Fibroblast of upper back skin (primary cell): Measurements from ENCODE around the gene IFI27.

Experiments
- DNase-seq: peaks from one replicate; pipeline ENCODE4 v3.0.0-alpha.2; 2013

The IFI27 gene

GRCh38 chr14:94161058-94161457, 50.5 kb downstream of the IFI27 start:
- DNase-seq, result no peak

DNA sequence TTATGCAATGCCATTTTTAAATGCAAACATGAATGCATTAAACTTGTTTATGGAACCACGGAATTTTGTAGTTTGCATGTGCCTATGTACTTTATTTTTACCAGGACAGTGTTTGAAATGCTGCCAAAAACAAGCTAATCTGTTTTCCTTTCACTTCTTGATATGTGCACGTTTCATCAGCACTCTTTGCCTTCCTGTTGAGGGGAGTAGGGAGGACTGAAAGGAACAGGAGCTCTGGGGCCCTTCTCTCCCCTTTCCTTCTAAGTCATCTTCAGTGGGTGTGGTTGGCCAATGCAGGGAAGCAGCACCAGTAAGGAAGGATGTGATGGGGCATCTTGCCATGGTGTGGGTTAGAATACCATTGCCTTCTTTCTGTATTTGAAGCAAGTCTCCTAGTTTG, 51.4 kb downstream of the IFI27 start:
- DNase-seq, result no peak

DNA sequence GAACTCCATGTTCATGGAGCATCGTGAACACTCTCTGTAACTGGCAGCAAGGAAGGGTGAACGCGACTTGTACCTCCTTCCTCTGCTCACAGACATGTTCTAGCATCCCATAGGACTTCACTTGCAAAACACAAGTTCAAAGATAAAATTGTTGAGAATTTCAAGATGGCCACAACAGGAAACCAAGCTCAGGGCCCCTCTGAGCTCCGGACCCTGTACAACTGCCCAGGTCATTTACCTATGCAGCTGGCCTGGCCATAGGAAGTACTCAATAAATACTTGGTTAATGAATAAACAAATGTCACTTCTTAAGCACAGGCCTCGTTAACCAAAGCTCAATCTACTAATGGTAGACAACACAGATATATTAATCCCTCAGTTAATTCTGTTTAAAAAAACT, 51.9 kb downstream of the IFI27 start:
- no peak for DNase-seq

DNA sequence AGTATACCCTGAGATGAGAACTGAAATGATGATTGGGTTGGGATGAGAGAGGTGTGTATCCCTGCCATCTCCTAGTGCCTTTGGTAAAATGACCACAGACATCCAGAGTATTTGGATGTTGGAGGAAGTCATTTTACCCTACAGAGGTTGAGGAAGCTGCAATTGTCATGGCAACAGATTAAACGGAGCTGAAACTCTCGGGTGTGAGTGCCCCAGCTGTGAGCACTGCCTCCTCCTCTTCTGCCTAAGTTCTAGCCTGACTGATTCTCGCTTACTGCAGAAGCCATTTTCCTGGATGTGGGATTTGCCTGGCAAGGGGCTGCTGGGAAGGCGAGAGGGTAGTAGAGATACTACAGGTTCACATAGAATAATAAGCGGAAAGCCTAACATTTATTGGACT, 53.3 kb downstream of the IFI27 start:
- no peak for DNase-seq

DNA sequence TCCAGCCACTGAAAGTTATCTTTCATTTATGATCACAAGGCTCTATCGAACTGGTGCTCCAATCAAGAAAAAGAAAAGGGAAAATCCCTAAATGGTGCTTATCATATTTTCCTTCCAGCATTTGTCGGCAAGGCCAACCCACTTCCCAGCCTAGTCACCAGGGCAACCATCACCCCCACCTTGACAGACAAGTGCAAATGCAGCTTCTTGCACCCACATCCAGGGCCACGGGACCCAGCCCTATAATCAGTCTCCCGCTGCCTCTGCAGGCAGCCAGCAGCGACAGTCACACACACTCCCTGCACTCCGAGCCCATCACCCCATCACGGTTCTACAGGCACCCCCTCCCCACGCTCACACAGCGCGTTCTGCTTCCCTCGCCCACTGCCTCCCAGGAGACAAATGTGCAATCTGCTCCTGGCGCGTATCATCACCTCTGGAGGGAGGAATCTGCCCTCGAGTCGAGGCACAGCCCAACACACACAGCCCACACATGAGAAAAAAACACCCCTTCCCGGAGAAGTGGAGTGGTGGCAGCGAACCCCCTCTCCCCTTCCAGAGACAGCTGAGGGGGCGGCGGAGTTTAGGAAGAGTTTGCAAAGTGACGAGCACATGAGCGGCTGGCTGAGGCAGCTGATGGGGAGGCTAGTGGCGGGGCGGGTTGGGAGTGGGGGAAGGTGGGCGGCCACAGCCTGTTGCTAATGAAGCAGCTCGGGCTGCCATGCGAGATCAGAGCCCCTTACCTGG, 54.3 kb downstream of the IFI27 start:
- no peak for DNase-seq

DNA sequence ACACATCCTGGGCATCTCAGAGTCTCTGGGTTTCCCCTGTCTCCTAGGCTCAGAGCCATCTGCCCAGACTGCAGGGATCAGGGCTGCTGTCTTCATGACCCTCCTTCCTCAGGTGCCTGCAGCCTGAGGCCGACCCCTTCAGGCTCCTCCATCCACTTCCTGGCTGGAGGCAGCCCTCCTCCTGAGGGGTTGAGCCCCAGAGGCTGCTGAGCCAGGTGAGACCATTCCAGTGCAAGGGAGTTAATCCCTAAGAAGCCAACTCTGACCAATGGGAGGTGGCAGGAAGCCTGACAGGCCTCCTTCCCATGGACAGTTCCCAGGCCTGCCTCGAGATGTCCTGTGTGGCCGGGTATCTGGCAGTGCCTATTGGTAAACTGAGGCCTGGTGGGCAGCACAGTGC, 55.2 kb downstream of the IFI27 start:
- DNase-seq, result no peak
